NCI-H524 treated with DMSO at 0.1 percent for 48 hours (cell line): ENCODE results near the gene GPR17.

Source experiments
- DNase-seq: peaks from one replicate; lab custom pipeline; 2025; lab: John Stamatoyannopoulos, UW

Gene GPR17

GRCh38 chr2:127694986-127695385 is 49.0 kb downstream of the GPR17 start:
- DNase-seq = no peak

- DNase-seq = no peak
These were observed 49.8 kb downstream of the GPR17 start for GRCh38 chr2:127695491-127696472.

- no peak for DNase-seq
These were observed 51.7 kb downstream of the GPR17 start for GRCh38 chr2:127697482-127698180.

- no peak for DNase-seq
These were observed 52.8 kb downstream of the GPR17 start for GRCh38 chr2:127698553-127699355.

GRCh38 chr2:127700527-127701192 is 54.7 kb downstream of the GPR17 start:
- no peak for DNase-seq

GRCh38 chr2:127701193-127701650 is 55.3 kb downstream of the GPR17 start, which contains the start of gene SFT2D3:
Gene SFT2D3 (plus strand): TSS chr2:127701497. CDS start chr2:127701529, 32 bp downstream.
- peak; percentile 56 for DNase-seq

GRCh38 chr2:127701651-127702394 is 55.9 kb downstream of the GPR17 start:
- DNase-seq = peak; percentile 5
